Activated CD8-positive, alpha-beta memory T cell treated with anti-CD3 and anti-CD28 coated beads for 1 hour (primary cell): ENCODE data around the gene RFX8.

Source experiments
- DNase-seq, 2 donors: peaks; one replicate each; pipeline ENCODE4 v3.0.0-alpha.2; 2020; ENCODE audit warnings: low read depth in 1 of 2; ENCODE audit errors: extremely low read depth in 1 of 2

Gene RFX8

GRCh38 chr2:101412092-101412694 lies 62.7 kb downstream of the RFX8 start:
- no peak for DNase-seq

- DNase-seq, result no peak
Observed at GRCh38 chr2:101410746-101411145, 64.2 kb downstream of the RFX8 start.

- no peak for DNase-seq
Observed at GRCh38 chr2:101410114-101410513, 64.8 kb downstream of the RFX8 start.

GRCh38 chr2:101409699-101410098 lies 65.2 kb downstream of the RFX8 start:
- DNase-seq, result no peak

- no peak for DNase-seq
Observed at GRCh38 chr2:101408925-101409324, 66.0 kb downstream of the RFX8 start.

- no peak for DNase-seq
Observed at GRCh38 chr2:101405351-101405899, 69.5 kb downstream of the RFX8 start.

- no peak for DNase-seq
Observed at GRCh38 chr2:101403745-101404144, 71.2 kb downstream of the RFX8 start.

- DNase-seq, result no peak
Observed at GRCh38 chr2:101402630-101403029, 72.3 kb downstream of the RFX8 start.

- no peak for DNase-seq
Observed at GRCh38 chr2:101401906-101402305, 73.0 kb downstream of the RFX8 start.

GRCh38 chr2:101401326-101401665 lies 73.6 kb downstream of the RFX8 start:
- no peak for DNase-seq

GRCh38 chr2:101400506-101401325 lies 74.2 kb downstream of the RFX8 start:
- DNase-seq, result no peak

GRCh38 chr2:101400048-101400447 lies 74.9 kb downstream of the RFX8 start:
- DNase-seq, result no peak

- no peak for DNase-seq
Observed at GRCh38 chr2:101399021-101399799, 75.7 kb downstream of the RFX8 start.

- no peak for DNase-seq
Observed at GRCh38 chr2:101398116-101398821, 76.6 kb downstream of the RFX8 start.

GRCh38 chr2:101396316-101396717 lies 78.6 kb downstream of the RFX8 start:
- DNase-seq, result no peak

GRCh38 chr2:101395545-101396315 lies 79.2 kb downstream of the RFX8 start:
- no peak for DNase-seq

- DNase-seq, result no peak
Observed at GRCh38 chr2:101388232-101388631, 86.7 kb downstream of the RFX8 start.

- DNase-seq, result peak in 1 of 2 donors; percentile 30
Observed at GRCh38 chr2:101387151-101387834, 87.6 kb downstream of the RFX8 start, which contains the start of gene CREG2. Gene CREG2, minus strand, starts transcription at chr2:101387503. Its CDS starts 46 bp downstream, at chr2:101387457.

- no peak for DNase-seq
Observed at GRCh38 chr2:101386599-101387150, 88.2 kb downstream of the RFX8 start.
